KOPT-K1 (cell line): ENCODE measurements around the gene ZNF664.
"Not testable (repeated sequence)": the region's sequence is repeated elsewhere in the genome, so short reads cannot be mapped to it uniquely, and the experiment has no call there.

Source experiments
- H3K27ac ChIP-seq: fragments of 200-600 bp; sonication (generic); 2 replicates; pipeline ENCODE4 v1.5.1; 2016; ENCODE audit warnings: antibody characterized with exemption, mild to moderate bottlenecking, low read depth, low read length; ENCODE audit not compliant: poor library complexity, severe bottlenecking
- H3K36me3 ChIP-seq: fragments of 200-600 bp; sonication (generic); 2 replicates; pipeline ENCODE4 v1.5.1; 2017; ENCODE audit warnings: antibody characterized with exemption, mild to moderate bottlenecking, low read length, moderate library complexity; ENCODE audit not compliant: insufficient read depth
- H3K9me3 ChIP-seq: fragments of 200-600 bp; sonication (generic); 2 replicates; pipeline ENCODE4 v1.5.1; 2017; ENCODE audit warnings: antibody characterized with exemption, low read length, mild to moderate bottlenecking; ENCODE audit not compliant: insufficient read depth, poor library complexity, severe bottlenecking

The ZNF664 gene

DNA sequence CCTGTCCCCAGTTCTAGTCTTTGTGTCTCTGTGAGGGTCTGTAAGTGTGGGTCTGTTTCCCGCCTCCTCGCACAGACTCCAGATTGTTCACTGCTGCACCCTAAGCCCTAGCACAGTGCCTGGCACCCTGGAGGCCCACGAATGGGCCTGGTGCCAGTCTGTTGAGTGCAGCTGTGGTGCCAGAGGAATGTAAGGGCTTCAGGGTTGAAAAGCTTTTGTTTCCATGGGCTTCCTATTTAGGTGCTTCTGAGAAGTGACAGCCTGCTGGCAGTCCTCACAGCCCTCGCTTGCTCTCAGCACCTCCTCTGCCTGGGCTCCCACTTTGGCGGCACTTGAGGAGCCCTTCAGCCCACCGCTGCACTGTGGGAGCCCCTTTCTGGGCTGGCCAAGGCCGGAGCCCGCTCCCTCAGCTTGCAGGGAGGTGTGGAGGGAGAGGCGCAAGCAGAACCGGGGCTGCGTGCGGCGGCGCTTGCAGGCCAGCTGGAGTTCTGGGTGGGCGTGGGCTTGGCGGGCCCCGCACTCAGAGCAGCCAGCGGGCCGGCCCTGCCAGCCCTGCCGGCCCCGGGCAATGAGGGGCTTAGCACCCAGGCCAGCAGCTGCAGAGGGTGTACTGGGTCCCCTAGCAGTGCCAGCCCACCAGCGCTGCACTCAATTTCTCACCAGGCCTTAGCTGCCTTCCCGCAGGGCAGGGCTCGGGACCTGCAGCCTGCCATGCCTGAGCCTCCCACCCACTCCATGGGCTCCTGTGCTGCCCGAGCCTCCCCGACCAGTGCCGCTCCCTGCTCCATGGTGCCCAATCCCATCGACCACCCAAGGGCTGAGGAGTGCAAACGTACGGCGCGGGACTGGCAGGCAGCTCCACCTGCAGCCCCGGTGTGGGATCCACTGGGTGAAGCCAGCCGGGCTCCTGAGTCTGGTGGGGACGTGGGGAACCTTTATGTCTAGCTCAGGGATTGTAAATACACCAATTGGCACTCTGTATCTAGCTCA is 26.2 kb upstream of the ZNF664 start:
- Histone ChIP-seq H3K36me3 (peaks cover 13% of the 10 kb centered on the region), H3K27ac (peak overlapping the region; percentile 31)
- not testable (repeated sequence) for H3K9me3 ChIP-seq

DNA sequence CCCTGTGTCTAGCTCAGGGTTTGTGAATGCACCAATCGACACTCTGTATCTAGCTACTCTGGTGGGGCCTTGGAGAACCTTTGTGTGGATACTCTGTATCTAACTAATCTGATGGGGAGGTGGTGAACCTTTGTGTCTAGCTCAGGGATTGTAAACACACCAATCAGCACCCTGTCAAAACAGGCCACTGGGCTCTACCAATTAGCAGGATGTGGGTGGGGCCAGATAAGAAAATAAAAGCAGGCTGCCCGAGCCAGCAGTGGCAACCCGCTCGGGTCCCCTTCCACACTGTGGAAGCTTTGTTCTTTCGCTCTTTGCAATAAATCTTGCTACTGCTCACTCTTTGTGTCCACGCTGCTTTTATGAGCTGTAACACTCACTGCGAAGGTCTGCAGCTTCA is 25.5 kb upstream of the ZNF664 start:
- H3K27ac ChIP-seq, H3K36me3 ChIP-seq, H3K9me3 ChIP-seq: not testable (repeated sequence)

DNA sequence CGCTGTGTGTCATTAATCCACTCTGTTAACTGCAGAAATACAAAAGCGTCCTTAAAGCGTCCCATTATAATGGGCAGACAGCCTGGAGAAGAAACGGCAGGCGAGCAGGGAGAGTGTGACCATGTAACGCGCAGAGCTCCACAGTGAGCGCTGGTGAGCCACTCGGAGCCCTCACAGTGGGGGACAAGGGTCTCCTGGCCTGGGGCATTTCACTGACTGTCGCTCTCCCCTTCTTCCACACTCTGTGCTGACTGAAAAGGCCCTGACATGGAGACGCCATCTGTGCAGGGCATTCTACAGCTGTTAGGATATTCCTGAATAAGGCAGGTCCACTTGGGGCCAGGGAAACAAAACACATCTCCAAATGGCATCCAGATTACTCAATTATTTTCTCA is 24.6 kb upstream of the ZNF664 start:
- H3K36me3 ChIP-seq = peaks cover 5% of the 10 kb centered on the region; the same call in 1 of the 2 replicates
- H3K27ac ChIP-seq = no peak overlapping the region
- no peaks in the 10 kb centered on the region for H3K9me3 ChIP-seq

DNA sequence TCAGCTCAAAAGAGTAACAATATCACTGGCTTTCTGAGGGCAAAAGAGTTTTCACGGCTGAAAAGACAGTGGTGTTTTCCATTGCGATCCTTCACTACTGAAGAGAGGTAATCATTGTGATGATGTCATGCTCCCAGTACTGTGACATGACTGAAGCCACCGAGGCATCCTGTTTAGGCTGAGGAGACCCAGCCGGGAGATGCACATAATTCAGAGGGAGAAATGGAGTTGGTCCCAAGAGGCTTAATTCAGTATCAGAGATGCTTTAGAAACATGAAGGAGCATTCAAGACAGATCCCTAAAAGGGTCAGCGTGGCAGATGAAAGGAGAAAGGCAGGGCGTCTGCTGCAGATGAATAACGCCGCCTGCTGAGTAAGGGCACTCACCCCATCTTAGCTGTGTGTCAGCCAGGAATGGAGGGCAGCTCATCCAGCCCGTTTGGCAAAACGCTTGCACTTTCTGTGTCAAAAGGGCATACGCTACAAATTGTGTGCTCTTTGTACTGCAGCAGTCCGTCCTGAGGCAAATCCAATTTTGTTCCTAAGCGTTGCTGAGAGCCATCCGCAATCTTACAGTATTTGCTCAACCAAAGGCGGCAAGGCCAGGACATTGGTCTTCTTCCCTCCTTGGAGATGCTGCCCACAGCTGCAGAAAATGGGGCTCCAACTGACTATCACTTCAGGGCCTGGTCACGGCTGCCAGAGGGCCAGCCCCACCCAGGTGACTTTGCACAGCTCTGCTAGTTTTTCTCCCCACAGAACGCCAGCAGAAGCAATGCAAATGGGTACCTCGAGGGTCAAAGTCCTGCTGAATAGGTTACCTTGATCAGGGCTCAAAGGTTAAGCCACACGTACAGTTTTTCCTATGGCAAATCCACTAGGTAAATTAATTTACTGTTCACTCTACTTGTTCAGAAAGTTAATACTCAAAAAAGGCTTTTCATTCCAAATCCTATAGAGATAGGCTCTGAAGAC is 23.9 kb upstream of the ZNF664 start:
- Histone ChIP-seq H3K27ac (no peak overlapping the region), H3K9me3 (no peaks in the 10 kb centered on the region), H3K36me3 (peaks cover 5% of the 10 kb centered on the region; the same call in 1 of the 2 replicates)

DNA sequence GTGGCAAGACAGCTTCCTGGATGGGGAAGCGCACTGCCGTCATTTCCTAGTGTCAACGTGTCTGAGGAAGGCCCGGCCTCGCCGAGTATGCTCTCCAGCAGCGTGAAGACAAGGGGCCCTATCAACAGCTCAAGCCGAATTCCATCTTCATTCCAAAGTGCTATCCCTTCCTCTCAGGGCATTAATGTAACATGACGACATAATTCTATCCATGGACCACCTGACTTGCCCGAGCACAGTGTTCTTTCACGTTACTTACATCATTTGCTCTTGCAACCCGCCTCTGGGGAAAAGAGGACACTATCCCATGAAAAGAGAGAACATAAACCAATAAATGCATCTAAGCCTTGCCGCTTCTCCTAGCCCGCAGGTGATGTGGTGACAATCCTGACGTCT is 23.2 kb upstream of the ZNF664 start:
- H3K9me3 ChIP-seq = no peaks in the 10 kb centered on the region
- no peak overlapping the region for H3K27ac ChIP-seq
- peaks cover 5% of the 10 kb centered on the region; the same call in 1 of the 2 replicates for H3K36me3 ChIP-seq

DNA sequence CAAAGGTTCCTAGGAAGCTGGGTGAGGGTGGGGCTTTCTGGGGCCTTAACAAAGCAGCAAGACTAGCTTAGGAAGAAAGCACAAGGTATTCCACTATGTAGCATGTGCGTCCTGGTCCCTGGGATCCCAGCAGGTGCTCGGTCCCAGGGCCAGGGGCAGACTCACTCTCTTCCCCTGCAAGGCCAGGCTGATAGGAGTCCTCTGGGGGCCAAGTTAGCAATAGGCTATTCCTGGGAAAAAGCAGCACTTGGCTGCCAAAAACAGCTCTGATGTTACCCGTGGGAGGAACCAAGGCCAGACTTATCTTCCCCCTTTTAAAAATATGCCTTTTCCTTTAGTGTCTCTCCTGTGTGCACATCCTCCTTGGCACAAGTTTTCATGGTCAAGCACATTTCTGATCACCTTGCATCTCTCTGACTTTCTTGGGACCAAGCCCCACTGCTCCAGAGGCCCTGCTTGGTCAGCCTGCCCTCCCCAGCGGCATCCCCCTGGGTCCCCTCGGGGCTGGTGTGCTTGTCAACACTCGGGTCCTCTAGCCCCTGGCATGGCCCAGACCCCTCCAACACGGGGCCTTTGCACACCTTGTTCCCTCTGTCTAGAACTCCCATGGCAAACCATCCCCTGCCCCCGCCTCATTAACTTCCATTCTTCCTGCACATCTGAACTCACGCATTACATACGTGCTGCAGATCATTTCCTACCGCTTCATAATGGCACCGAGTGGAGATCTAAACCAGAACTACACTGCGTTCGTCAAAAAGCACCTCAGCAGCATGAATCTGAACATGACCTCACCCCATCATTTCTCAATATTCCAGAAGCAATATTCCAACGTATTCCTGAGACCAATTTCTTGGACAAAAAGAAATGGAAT is 22.3 kb upstream of the ZNF664 start:
- no peak overlapping the region for H3K27ac ChIP-seq
- H3K9me3 ChIP-seq = no peaks in the 10 kb centered on the region
- H3K36me3 ChIP-seq = no peaks in the 10 kb centered on the region

DNA sequence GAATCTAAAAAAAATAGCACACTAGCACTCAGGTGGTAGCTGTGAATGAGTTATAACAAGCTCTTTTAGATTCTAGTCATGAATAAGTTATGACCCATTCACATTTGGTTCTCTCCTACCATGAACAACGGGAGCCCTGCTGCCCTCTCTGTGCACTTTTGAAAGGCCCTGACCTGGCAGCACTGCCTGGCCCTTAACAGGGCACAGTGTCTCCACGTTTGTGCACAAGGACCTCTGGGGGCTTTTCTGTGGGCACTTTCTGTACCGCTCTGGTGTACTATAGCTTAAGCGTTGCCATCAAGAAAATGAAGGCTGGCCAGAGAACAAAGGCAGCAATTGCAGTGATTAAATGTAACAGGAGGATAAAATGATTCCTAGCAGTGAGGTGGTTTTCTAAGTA is 21.5 kb upstream of the ZNF664 start:
- no peaks in the 10 kb centered on the region for H3K9me3 ChIP-seq
- H3K27ac ChIP-seq = no peak overlapping the region
- no peaks in the 10 kb centered on the region for H3K36me3 ChIP-seq

DNA sequence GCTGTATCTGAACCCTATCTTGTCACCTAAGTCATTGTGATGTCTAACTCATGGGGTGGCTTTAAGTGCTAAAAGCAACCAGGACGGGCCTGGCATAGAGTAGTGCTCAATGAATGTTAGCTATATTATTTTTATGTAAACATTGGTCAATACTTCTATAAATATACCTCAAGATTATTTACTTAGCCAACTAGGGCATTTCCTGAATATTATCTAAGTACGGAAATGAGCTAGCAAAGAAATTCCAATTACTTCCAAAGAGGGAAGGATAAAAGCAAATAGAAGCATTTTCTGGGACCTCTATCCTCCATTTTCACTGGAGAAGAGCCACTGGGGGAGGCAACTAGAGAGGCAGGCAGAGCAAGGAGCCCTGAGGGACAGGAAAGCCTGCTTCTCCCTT is 21.0 kb upstream of the ZNF664 start:
- no peaks in the 10 kb centered on the region for H3K9me3 ChIP-seq
- no peaks in the 10 kb centered on the region for H3K36me3 ChIP-seq
- H3K27ac ChIP-seq = no peak overlapping the region

DNA sequence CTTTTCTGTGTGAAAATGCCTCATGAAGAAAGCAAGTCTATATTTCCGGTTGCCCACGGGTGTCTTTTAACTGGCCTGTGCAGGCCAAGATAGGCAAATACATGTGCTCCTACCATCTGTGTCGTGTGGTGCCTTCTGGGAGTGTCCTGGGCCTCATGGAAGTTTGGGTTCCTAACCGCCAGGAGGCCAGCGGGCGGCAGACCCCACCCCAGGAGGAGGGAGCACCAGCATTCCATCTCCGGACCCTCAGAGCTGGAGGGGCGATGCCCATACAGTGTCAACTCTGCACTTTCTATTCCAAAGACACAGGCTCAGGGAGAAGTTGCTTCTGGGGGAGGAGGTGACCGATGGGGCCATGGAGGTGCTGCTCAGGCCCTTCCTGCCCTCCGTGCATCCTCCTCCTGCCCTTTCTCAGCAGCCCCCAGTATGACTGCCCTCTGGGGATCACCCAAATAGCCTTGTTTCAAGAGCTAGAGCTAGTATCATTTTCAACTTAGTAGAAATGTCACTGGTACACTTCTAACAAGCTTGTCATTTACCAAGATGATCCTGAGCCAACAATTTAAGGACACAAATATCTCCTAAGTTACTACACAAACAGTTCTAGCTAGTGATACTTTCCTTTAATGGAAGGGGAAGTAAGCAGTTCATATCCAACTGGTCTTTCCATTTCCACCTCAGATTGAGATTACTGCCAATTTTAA is 18.2 kb upstream of the ZNF664 start:
- H3K9me3 ChIP-seq = no peaks in the 10 kb centered on the region
- H3K27ac ChIP-seq = no peak overlapping the region
- no peaks in the 10 kb centered on the region for H3K36me3 ChIP-seq

DNA sequence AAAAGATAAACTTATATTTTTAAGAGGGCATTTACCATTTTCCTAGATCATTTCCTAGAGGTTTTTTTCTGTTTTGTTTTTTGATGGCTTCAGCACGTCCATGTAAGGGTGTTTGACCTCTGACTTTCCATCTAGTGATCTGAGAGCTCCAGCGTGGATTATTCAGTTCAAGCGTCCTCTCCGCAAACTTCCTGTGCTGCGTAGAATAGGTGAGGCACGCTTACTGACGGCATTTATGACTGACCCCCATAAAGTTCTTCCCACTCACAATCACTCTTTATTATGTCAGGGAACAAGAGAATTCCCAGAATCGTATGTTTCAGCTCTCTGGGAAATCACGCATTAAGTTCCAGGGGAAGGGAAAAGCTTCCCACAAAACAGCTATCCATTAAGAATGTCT is 16.8 kb upstream of the ZNF664 start:
- no peaks in the 10 kb centered on the region for H3K9me3 ChIP-seq
- H3K36me3 ChIP-seq = no peaks in the 10 kb centered on the region
- no peak overlapping the region for H3K27ac ChIP-seq

DNA sequence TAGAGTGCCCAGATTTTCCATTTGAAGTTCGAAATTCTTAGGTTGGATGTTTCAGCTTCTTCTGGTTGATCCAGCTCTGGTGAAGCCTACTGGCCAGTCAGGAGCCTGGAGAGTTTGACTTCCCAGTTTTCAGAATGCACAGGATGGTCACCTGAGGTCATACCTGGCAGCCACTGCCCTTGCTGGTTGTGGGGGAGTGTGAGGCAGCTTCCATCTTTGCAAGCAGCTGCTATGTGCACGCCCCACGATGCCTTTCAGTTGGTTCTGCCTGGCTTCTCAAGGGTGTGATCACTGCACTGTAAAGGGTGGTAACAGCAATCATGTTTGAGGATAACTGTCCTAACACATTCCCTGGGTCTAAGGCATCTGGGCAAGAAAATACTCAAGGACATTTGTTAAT is 15.8 kb upstream of the ZNF664 start:
- H3K27ac ChIP-seq = no peak overlapping the region
- H3K9me3 ChIP-seq = no peaks in the 10 kb centered on the region
- no peaks in the 10 kb centered on the region for H3K36me3 ChIP-seq

DNA sequence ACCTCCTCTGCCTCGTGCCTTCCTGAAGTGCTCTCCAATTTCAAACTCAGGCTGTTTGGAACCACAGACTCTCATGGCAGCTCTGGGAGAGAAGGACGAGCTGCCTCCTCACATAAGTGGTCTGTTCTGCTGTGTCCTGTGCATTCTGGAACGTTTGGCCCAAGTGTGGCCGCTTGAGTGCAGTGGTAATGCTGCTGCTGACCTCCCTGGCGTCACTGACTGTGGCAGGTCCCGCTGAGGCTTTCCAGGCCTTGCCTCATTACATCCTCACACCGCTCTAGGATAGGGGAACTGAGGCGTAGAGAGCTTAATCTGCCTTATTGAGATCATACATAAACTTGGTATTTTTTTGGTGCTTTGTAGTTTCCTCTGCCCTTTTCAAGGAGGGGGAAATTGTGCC is 14.6 kb upstream of the ZNF664 start:
- no peak overlapping the region for H3K27ac ChIP-seq
- no peaks in the 10 kb centered on the region for H3K36me3 ChIP-seq
- no peaks in the 10 kb centered on the region for H3K9me3 ChIP-seq

DNA sequence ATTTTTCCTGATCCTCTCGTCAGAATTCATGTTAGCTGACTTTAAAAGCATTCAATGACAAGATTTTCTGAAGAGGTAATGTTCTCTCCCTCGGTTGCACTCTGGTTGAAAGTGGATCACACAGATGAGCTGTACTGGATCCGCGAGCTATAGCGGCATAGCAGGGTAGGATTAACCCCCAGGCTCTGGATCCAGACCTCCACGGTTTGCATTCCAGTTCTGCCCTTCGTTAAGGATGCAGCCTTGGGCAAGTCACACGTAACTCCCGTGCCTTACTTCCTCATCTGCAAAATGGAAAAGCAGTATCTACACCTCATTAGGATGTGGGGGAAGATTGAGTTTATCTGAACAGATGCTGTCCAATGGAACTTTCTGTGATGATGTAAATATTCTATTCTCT is 14.1 kb upstream of the ZNF664 start:
- Histone ChIP-seq H3K36me3 (no peaks in the 10 kb centered on the region), H3K9me3 (no peaks in the 10 kb centered on the region), H3K27ac (no peak overlapping the region)
